ENCODE data around the gene RUSF1.

- TF ChIP-seq EZH2phosphoT487 (IDR thresholded peaks at IDR 0.05; ENCODE audit: insufficient read depth, low read depth) (no peak), EZH2 (IDR thresholded peaks at IDR 0.05; ENCODE audit: insufficient read depth, poor library complexity, severe bottlenecking) (no peak)
These were observed 46.8 kb downstream of the RUSF1 start for GRCh38 chr16:31461201-31461920.
